Dendritic cell treated with granulocyte-macrophage colony-stimulating factor and Interleukin-4, amounts not matched to agents 40 ng/mL and 50 ng/mL, for 4 days (primary cell): ENCODE measurements around the gene NPAS3.

Experiments
- H3K27ac Mint-ChIP-seq: one replicate; pipeline ENCODE4 v1.8.0; 2022; ENCODE audit warnings: mild to moderate bottlenecking, mixed read lengths
- H3K27me3 Mint-ChIP-seq: one replicate; pipeline ENCODE4 v1.8.0; 2022; ENCODE audit warnings: mild to moderate bottlenecking, mixed read lengths
- H3K36me3 Mint-ChIP-seq: one replicate; pipeline ENCODE4 v1.8.0; 2022; ENCODE audit warnings: low read depth, mixed read lengths
- H3K4me1 Mint-ChIP-seq: one replicate; pipeline ENCODE4 v1.8.0; 2022; ENCODE audit warnings: low read depth, mixed read lengths
- H3K4me3 Mint-ChIP-seq: one replicate; pipeline ENCODE4 v1.8.0; 2022; ENCODE audit warnings: mild to moderate bottlenecking, moderate library complexity, mixed read lengths
- H3K9me3 Mint-ChIP-seq: one replicate; pipeline ENCODE4 v1.8.0; 2022; ENCODE audit warnings: mixed read lengths
- intact Hi-C: fragments of 100-400 bp; cut with micrococcal nuclease; formaldehyde crosslinking; loops from one replicate; pipeline ENCODE4 v1.15.0; 2022

Gene NPAS3

DNA sequence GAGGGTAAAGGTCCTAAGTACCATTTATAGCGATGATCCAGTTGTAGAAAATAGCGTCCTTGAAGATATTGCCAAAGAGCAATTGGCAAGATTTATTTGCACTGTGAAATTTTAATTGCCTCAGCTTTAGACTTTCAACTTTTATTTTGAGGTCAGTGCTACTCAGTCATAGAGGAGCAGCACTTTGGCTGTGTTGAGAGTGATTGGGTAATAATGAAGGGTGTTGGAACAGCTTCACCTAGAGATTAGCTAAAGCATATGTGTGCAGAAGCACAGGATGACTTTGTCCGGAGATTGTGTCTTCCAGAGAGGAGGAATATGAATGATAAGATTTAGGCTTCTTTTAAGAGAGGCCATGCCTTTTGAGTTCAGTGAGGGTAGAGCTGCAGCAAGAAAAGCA is 164.8 kb downstream of the NPAS3 start:
- Mint-ChIP-seq H3K4me3 (no peak overlapping the region), H3K4me1 (no peaks in the 10 kb centered on the region), H3K27ac (no peak overlapping the region), H3K9me3 (no peaks in the 10 kb centered on the region), H3K27me3 (no peaks in the 10 kb centered on the region), H3K36me3 (no peaks in the 10 kb centered on the region)
- intact Hi-C loops, result no loop called here

DNA sequence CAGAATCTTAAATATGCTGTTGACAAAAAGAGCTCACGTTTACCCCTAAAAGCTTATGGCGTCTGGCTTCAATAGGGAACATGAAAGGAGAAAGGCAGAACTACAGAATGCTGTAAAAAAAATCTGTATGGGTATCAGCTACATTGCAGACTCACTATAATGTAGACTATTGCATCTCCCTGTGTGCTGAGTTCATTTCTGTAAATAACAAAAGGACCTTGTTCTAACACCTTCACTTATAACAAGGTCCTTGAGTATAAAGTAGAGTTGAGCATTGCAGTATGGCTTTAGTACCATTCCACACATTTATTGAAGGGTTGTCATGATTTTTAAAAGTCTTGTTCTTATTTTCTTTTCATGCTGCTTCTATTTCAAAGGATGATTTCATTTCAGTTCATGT is 165.3 kb downstream of the NPAS3 start:
- Mint-ChIP-seq H3K36me3 (no peaks in the 10 kb centered on the region), H3K4me1 (no peaks in the 10 kb centered on the region), H3K27me3 (no peaks in the 10 kb centered on the region), H3K9me3 (no peaks in the 10 kb centered on the region), H3K4me3 (no peak overlapping the region), H3K27ac (no peak overlapping the region)
- intact Hi-C loops, result no loop called here

DNA sequence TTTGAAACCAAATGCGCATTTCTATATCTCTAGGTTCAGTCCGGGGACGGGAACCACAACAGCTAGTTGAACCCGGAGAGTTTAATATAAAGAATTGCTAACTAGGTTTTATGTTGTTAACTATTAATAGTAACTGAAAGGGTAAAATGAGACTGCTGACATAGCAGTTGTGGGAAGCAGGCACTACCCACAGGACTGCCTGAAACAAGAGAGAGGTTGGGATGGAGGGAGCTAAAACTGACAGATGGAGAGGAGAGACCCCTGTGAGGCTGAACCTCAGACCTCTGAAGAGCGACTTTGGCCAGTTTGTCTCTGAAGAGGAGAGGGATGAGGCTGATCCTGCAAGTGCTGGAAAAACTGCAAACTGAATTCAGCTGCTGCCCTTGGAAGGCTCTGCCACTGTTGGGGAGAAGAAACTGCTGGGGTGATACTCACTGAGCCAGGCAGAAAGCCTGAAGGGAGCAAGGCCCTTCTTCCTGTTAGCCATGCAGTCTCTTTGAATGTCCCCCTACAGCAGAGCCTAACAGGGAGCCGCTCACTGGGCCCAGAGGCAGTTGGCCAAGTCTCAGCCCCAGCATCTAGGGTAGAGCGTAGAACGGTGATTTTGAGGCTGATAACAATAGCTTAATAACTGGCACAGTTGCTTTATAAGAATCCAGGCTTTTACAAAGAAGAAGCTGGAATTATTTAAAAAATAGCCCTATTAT is 172.2 kb downstream of the NPAS3 start:
- intact Hi-C loops, result no loop called here
- Mint-ChIP-seq H3K27me3 (no peaks in the 10 kb centered on the region), H3K9me3 (no peaks in the 10 kb centered on the region), H3K36me3 (no peaks in the 10 kb centered on the region), H3K4me1 (no peaks in the 10 kb centered on the region), H3K4me3 (no peak overlapping the region), H3K27ac (no peak overlapping the region)

DNA sequence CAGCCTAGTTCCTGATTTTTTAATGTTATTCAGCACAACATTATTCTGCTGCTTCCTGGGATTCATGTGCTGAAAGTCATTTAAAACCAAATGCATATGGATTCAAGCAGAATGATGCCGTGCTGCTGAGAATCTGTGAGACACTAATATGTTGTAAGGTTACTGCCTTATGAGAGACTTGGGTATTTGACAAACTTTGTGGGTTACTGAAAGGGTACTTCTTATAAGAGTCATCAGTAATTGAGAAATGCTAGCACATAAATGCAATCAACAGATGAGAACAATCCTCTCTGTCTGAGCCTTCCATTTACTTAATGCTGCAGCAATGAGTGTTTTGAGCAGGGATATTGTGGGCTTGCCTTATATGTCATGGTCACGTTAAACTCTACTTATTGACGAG is 175.7 kb downstream of the NPAS3 start:
- no peak overlapping the region for H3K4me3 Mint-ChIP-seq
- no peaks in the 10 kb centered on the region for H3K4me1 Mint-ChIP-seq
- intact Hi-C loops, result no loop called here
- H3K9me3 Mint-ChIP-seq, result no peaks in the 10 kb centered on the region
- no peaks in the 10 kb centered on the region for H3K27me3 Mint-ChIP-seq
- H3K27ac Mint-ChIP-seq, result no peak overlapping the region
- no peaks in the 10 kb centered on the region for H3K36me3 Mint-ChIP-seq

DNA sequence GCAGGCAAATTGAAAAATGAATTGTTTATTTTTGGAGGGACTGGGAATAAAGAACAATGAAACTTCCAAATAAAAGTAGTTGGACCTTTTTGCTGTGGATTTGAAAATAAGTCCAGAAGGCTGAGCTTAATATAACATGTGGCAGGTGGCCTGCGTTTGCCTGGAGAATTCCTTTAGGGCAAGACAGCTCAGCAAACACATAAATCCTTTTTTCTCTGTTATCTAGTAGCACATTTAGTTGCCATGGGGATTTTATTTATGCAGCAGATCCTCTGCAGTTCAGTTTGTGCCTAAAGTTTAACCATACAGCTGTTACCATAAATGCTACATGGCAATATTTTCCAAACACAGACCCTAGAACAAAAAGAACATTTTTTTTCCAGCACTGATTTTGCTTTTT is 180.0 kb downstream of the NPAS3 start:
- no peaks in the 10 kb centered on the region for H3K4me1 Mint-ChIP-seq
- no peaks in the 10 kb centered on the region for H3K36me3 Mint-ChIP-seq
- intact Hi-C loops, result no loop called here
- H3K27me3 Mint-ChIP-seq, result no peaks in the 10 kb centered on the region
- no peak overlapping the region for H3K4me3 Mint-ChIP-seq
- H3K9me3 Mint-ChIP-seq, result no peaks in the 10 kb centered on the region
- no peak overlapping the region for H3K27ac Mint-ChIP-seq

GRCh38 chr14:33120341-33120740 is 181.7 kb downstream of the NPAS3 start:
- H3K4me1 Mint-ChIP-seq, result no peaks in the 10 kb centered on the region
- H3K9me3 Mint-ChIP-seq, result no peaks in the 10 kb centered on the region
- H3K36me3 Mint-ChIP-seq, result no peaks in the 10 kb centered on the region
- H3K27me3 Mint-ChIP-seq, result no peaks in the 10 kb centered on the region
- intact Hi-C loops, result no loop called here
- H3K27ac Mint-ChIP-seq, result no peak overlapping the region
- H3K4me3 Mint-ChIP-seq, result no peak overlapping the region

GRCh38 chr14:33120966-33121365 is 182.3 kb downstream of the NPAS3 start:
- no peaks in the 10 kb centered on the region for H3K27me3 Mint-ChIP-seq
- no peak overlapping the region for H3K4me3 Mint-ChIP-seq
- H3K27ac Mint-ChIP-seq, result no peak overlapping the region
- intact Hi-C loops, result no loop called here
- H3K9me3 Mint-ChIP-seq, result no peaks in the 10 kb centered on the region
- H3K36me3 Mint-ChIP-seq, result no peaks in the 10 kb centered on the region
- H3K4me1 Mint-ChIP-seq, result no peaks in the 10 kb centered on the region

DNA sequence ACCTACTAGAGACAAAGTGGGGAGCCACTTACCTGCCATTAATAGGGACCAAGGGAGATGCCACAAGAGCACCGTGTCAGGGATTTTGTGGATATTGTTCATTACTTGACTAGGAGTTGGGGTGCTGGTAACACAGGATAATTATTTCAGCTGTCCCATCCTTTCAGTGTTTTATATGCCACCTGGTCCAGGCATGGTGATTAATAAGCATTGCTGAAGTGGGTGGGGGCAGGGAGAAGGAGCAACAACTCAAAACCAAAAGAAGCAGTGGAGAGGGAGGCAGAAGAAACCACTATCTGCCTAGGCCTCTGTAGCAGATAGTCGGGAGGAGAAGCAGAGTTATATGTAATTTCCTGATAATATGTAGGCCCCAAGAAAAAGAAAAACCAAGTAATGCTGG is 184.6 kb downstream of the NPAS3 start:
- intact Hi-C loops, result no loop called here
- no peaks in the 10 kb centered on the region for H3K9me3 Mint-ChIP-seq
- no peaks in the 10 kb centered on the region for H3K27me3 Mint-ChIP-seq
- H3K36me3 Mint-ChIP-seq, result no peaks in the 10 kb centered on the region
- no peaks in the 10 kb centered on the region for H3K4me1 Mint-ChIP-seq
- no peak overlapping the region for H3K4me3 Mint-ChIP-seq
- H3K27ac Mint-ChIP-seq, result no peak overlapping the region

DNA sequence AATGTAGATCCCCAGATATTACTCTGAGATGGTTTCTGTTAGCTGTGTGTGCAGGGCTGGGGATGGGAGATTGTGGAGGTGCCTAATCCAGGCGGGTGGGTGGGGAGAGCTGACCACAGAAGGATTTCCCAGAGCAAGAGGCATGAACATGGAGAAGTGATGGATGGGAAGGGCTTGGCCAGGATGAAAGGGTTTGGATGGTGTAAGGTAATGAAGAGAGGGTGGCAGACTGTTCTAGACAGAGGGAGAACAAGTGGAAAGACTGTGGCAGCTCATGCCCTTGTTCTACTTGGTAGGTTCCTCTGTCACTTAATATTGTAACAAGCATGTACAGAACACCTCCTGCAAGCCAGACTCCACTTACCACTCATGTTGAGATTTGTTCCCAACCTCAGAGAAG is 187.8 kb downstream of the NPAS3 start:
- intact Hi-C loops, result no loop called here
- Mint-ChIP-seq H3K36me3 (no peaks in the 10 kb centered on the region), H3K4me1 (no peaks in the 10 kb centered on the region), H3K9me3 (no peaks in the 10 kb centered on the region), H3K4me3 (no peak overlapping the region), H3K27ac (no peak overlapping the region), H3K27me3 (no peaks in the 10 kb centered on the region)

GRCh38 chr14:33127531-33127930 is 188.9 kb downstream of the NPAS3 start:
- Mint-ChIP-seq H3K27me3 (no peaks in the 10 kb centered on the region), H3K4me1 (no peaks in the 10 kb centered on the region), H3K9me3 (no peaks in the 10 kb centered on the region), H3K4me3 (no peak overlapping the region), H3K36me3 (no peaks in the 10 kb centered on the region), H3K27ac (no peak overlapping the region)
- intact Hi-C loops, result no loop called here

GRCh38 chr14:33131801-33132200 is 193.1 kb downstream of the NPAS3 start:
- no peak overlapping the region for H3K4me3 Mint-ChIP-seq
- H3K27ac Mint-ChIP-seq, result no peak overlapping the region
- H3K9me3 Mint-ChIP-seq, result no peaks in the 10 kb centered on the region
- H3K27me3 Mint-ChIP-seq, result no peaks in the 10 kb centered on the region
- H3K36me3 Mint-ChIP-seq, result no peaks in the 10 kb centered on the region
- H3K4me1 Mint-ChIP-seq, result no peaks in the 10 kb centered on the region
- intact Hi-C loops, result no loop called here

GRCh38 chr14:33134162-33134561 is 195.5 kb downstream of the NPAS3 start:
- Mint-ChIP-seq H3K4me1 (no peaks in the 10 kb centered on the region), H3K4me3 (no peak overlapping the region)
- intact Hi-C loops, result no loop called here

GRCh38 chr14:33134975-33135374 is 196.3 kb downstream of the NPAS3 start:
- no peaks in the 10 kb centered on the region for H3K9me3 Mint-ChIP-seq

More at GRCh38 chr14:33134162-33134561, 195.5 kb downstream of the NPAS3 start:
- Mint-ChIP-seq H3K9me3 (no peaks in the 10 kb centered on the region), H3K36me3 (no peaks in the 10 kb centered on the region), H3K27me3 (no peaks in the 10 kb centered on the region), H3K27ac (no peak overlapping the region)

GRCh38 chr14:33150666-33151428 is 212.2 kb downstream of the NPAS3 start:
- intact Hi-C loops, result no loop called here
- Mint-ChIP-seq H3K36me3 (no peaks in the 10 kb centered on the region), H3K27me3 (no peaks in the 10 kb centered on the region), H3K9me3 (peaks cover 12% of the 10 kb centered on the region), H3K4me1 (no peaks in the 10 kb centered on the region), H3K27ac (no peak overlapping the region), H3K4me3 (no peak overlapping the region)

More at GRCh38 chr14:33134975-33135374, 196.3 kb downstream of the NPAS3 start:
- H3K27ac Mint-ChIP-seq, result no peak overlapping the region
- H3K4me3 Mint-ChIP-seq, result no peak overlapping the region
- no peaks in the 10 kb centered on the region for H3K4me1 Mint-ChIP-seq
- no peaks in the 10 kb centered on the region for H3K27me3 Mint-ChIP-seq
- no peaks in the 10 kb centered on the region for H3K36me3 Mint-ChIP-seq
- intact Hi-C loops, result no loop called here

- Mint-ChIP-seq H3K9me3 (no peaks in the 10 kb centered on the region), H3K27ac (no peak overlapping the region), H3K4me1 (no peaks in the 10 kb centered on the region), H3K36me3 (no peaks in the 10 kb centered on the region), H3K4me3 (no peak overlapping the region), H3K27me3 (no peaks in the 10 kb centered on the region)
- intact Hi-C loops, result no loop called here
Observed at GRCh38 chr14:33163109-33163508, 224.4 kb downstream of the NPAS3 start.
